GM19372 (cell line): ENCODE results near the gene BAZ2B.

Source experiments
- ATAC-seq: cut with Tn5 transposase; IDR thresholded peaks from one replicate; pipeline ENCODE4 v1.9.1; 2021; ENCODE audit warnings: mild to moderate bottlenecking, low read depth, moderate library complexity; ENCODE audit not compliant: unreplicated experiment

Gene BAZ2B

DNA sequence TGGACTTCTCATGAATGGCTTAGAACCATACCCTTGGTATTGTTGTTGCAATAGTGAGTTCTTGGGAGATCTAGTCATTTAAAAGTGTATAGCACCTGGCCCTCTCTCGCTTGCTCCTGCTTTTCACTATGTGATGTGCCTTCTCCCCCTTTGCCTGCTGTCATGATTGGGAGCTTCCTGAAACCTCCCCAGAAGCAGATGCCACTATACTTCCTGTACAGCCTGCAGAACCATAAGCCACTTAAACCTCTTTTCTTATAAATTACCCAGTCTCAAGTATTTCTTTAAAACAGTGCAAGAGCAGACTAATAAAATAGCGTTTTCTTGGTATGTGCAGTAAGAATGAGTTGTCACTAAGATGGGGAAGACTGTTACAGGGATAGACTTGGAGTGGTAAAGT, 31.6 kb downstream of the BAZ2B start:
- no peak for ATAC-seq

DNA sequence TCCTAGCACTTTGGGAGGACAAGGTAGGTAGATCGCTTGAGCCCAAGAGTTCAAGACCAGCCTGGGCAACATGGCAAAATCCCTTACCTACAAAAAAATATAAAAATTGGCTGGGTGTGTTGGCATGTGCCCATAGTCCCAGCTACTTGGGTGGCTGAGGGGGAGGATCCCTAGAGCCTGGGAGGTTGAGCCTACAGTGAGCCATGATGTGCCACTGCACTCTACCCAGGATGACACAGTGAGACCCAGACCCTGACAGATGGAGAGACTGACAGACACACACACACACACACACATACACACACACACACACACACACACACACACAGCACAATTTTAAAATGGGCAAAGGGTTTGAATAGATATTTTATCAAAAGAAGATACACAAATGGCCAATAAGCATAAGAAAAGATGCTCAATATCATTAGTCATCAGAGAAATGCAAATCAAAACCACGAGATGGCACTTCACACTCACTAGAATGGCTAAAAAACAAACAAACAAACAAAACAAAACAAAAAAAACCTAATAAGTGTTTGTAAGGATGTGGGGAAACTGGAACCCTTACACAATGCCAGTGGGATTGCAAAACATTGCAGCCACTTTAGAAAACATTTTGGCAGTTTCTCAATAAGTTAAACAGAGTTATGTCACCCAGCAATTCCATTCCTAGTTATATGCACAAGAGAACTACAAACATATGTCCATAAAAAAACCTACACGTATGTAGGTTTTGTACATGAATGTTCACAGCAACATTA, 42.3 kb downstream of the BAZ2B start:
- ATAC-seq, result no peak

DNA sequence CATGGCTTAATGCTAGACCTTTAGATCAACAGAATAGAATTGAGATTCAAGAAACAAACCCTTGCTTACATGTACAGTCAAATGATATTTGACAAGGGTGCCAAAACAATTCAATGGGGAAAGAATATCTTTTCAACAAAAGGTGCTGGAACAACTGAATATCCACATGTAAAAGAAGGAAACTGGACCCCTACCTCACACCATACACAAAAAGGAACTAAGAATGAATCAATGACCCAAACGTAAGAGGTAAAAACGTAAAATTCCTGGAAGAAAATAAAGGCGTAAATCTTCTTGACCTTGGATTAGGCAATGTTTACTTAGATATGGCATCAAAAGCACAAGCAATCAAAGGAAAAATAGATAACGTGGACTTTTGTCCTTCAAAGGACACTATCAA, 43.1 kb downstream of the BAZ2B start:
- ATAC-seq, result no peak

DNA sequence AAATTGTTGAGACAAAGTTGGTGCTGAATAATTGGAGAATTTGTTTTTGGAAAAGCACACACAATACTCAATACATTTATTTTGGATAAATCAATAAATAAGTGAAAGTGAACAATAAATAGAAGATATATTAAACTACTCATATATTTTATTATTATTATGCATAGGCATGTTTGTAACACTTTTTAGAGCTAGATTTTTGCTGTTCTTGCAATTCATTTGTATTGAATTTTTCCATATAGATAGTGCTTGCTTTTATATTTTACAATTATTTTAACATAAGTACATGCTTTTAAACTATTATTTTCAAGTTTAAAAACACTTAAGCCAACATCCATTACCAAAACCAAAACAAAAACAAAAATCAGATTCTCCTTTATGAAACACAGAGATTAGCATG, 43.9 kb downstream of the BAZ2B start:
- no peak for ATAC-seq

DNA sequence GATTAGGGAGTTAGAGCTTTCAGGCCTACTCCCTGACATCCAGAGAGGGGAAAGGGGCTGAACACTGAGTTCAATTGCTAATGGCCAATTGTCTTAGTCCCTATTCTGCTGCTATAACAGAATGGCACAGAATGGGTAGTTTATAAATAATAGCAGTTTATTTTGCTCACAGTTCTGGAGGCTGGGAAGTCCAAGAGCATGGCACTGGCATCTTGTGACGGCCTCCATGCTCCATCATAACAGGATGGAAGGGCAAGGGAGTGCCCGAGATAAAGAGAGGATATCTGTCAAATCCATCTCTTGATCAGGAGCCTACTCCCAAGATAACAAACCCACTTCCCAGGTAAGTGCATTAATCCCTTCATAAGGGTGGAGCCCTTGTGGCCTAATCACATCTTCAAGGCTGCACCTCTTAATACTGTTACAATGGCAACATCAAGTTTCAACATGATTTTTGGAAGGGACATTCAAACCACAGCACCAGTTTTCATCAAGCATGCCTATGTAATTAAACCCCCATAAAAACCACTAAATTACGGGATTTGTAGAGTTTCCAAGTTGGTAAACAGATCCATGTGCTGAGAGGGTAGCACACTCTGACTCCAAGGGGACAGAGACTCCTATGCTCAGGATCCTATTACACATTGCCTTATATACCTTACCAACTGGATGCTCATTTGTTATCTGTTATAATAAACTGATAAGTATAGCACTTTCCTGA, 44.6 kb downstream of the BAZ2B start:
- no peak for ATAC-seq

DNA sequence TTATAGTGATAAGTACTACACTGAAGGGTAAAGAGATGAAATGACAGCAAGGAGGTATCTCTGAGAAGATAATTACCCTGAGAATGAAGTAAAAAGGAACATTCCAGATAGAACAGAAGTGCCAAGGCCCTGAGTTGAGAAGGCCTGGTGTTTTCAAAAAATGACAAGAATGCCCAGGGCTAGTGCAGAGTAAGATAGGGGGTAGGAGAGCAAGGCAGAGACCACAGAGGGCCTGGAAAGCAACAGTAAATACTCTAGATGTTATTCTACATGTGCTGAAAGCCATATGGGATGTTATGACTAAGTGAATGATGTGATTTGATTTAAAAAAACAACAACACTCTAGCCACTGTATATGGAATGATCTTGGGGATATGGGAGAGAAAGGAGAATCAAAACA, 52.3 kb downstream of the BAZ2B start:
- no peak for ATAC-seq

DNA sequence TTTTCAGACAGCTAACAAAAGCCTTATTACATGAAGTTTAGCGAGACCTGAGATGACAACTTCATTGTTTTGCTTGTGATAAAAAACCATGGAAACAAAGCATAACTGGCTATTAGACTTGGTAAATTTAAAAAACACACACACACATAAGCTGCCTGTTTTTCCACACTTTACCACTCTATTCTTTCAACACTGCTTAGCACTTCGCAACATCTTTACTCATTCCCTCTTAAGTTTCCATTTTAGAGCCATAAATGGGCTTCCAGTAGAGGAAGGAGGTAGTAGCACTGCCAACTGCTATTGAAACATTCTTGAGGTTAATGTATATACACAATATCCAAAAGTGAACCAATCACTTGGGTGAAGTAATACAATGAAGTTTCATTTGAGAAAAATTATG, 54.1 kb downstream of the BAZ2B start:
- no peak for ATAC-seq

DNA sequence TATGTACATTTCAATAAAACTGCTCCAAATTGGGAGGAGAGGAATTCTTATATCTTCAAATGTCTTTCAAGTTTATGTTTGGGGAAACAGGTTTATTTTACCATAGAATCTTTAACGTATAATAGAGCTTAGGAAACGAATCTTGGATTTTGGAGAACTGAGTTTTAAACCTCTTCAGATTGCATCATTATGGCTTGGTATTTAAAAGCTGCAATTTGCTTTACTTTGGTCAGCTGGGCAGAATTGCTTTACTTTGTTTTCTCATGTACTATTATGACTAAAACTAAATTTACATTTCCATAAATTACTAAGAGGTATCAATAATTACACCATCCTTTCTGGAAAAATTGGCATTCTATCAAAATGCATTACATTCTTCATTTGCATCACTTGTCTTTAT, 54.6 kb downstream of the BAZ2B start:
- ATAC-seq, result no peak

DNA sequence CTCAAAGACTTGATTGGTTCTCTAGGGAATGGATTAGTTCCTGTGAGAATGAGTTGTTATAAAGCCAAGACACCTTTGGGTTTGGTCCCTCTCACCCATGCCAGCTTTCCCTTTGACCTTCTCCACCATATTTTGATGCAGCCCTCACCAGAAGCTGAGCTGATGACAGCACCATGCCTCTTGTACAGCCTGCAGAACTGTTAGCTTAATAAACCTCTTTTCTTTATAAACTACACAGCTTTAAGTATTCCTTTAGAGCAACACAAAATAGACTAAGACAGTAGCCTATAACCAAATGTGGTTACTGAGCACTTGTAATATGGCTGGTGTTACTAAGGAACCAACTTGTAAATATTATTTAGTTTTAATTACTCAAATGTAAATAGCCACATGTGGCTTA, 55.1 kb downstream of the BAZ2B start:
- ATAC-seq, result no peak

DNA sequence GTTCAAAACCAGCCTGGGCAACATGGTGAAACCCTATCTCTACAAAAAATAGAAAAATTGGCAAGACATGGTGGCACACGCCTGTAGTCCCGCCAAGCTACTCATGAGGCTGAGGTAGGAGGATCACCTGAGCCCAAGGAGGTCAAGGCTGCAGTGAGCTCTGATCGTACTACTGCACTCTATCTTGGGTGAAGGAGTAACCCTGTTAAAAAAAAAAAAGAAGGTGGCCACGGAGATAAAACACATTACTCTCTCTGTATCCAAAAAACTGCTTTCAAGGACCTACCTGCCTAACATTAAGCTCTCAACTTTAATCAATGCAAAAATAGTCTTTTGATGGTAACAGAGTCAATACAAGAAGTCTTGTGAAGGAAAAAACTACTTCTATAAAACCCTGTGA, 57.3 kb downstream of the BAZ2B start:
- no peak for ATAC-seq

DNA sequence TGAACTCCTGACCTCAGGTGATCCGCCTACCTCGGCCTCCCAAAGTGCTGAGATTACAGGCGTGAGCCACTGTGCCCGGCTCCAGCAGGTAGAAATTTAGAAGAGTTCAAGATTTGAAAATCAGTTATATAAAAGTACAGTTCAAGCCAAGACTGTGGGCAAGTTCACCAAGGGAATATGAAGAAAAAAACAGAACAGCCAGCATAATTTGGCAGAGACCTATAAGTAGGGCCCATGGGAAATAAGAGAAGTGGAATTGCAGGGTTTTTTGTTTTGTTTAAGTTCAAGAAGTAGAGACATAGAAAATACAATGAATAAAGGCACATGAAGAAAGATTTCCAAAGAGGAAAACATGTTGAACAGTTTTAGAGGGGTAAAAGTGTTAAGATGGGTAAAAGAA, 57.9 kb downstream of the BAZ2B start:
- no peak for ATAC-seq

DNA sequence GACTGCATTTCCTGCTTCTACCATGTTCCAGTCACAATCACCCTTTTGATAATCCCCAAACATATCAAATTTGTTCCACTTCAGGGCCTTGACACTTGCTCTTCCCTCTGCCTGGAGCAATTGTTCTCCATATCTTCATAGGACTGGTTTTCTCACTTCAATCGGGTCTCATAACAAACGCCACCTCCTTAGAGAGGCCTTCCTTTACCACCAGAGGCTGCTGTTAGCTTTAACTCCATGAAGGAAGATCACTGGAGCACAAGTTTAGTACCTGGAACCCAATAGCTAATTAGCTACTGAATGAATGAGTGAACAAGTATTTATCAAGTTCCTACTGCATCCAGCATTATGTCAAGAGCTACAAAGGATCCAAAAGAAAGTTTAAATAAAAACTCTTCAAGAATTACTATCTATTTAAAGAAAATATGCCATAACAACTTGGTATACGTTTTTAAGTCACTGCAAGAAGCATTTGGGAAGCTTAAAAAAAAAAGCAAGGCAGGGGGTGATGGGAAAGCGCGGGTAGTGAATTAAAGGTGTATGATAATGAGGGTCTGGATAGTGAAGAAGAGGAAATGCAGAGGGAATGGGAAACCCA, 58.8 kb downstream of the BAZ2B start:
- no peak for ATAC-seq

DNA sequence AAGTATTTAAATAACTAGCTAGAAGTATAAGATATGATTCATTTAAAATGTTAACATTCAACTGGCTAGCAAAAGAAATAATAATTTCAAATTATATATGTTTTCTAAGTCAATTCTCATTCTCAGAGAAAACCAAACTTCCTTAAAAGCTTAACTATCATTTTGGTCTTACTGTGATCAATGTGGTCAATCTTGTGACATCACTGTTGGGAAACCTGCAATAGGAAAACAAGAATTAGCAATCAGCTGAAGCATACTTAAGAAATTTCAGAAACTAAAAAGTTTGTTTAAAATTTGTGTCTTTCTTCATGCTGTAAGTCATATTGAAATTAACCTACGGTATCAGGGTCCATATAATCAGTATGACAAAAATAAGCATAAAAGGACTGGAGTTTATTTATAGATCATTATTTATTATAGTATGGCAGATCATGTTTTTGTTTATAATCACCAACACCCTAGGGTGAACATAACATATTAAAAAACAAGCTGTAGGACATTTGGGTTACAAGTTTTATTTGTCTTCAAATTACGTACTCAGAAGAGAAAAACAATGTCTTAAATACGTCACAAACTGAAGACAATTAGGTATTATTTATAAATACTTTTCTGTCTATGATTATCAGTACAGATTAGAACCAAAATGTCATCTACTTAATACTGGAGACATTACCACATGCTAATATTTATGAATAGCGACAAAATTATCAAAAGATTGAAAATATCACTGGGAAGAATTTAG, 60.5 kb downstream of the BAZ2B start:
- no peak for ATAC-seq

DNA sequence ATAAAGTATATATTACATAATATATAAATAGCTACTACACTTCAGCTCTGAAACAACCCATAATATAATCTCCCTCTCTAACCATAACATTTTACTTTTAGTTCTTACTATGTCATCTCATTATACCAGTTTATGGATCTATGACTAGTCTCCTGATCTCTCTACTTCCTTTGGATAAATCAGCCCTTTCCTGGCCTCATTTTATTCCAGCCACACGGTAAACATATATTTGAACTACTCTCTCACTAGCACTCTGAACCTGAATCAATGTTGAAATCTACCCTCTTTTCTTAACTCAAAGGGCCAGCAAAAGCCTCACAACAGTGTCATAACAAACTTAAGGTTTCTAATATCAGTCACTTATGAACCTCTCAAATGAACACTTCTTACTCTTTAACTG, 62.6 kb downstream of the BAZ2B start:
- no peak for ATAC-seq

DNA sequence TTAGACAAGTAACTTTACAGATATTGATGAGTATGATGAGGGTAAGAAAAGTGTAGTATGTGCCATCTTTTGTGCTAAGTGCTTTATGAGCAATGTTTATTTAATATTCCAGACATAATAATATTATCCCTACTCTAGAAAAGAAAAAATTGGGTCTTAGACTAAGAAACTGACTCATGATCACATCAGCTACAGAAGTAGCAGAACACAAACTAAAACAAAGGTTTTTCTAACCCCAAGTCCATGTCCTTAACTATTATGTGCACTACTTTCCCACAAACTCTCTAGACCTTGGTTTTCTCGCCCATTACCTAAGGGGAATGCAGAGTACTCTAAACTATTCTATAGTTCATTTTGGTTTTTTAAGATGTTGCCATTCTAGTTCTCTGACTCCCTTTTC, 64.5 kb downstream of the BAZ2B start:
- ATAC-seq, result no peak

DNA sequence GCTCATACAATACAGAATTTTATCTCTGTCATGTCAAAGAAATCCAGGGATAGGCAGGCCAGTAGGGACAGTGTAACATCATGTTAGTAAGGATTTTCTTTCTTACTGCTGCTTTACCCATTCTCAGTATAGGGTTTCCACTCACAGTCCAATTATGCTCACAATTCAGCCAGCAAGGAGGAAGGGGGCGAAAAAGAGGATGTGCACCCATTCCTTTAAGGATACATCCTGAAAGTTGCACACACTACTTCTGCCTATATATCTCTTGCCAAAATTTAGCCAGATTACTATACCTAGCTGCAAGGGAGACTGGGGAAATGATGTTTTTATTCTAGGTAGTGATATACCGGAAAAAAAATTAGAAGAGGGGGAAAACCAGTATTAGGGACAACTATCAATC, 66.1 kb downstream of the BAZ2B start:
- ATAC-seq, result no peak

DNA sequence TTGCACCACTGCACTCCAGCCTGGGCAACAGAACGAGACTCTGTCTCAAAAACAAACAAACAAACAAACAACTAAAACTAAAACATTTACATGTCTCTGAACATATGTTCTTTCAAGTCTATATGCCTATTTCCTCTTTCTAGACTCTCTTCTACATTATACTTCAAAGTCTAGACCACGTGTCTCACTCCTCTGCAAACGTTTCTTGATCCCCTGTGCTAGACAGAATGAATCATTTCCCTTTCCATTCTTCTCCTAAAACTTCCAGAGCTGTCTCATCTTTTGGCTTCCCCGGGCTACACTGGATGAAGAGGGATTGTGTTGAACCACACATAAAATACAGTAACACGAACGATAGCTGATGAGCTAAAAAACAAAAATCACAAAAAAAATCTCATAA, 67.1 kb downstream of the BAZ2B start:
- ATAC-seq, result no peak

DNA sequence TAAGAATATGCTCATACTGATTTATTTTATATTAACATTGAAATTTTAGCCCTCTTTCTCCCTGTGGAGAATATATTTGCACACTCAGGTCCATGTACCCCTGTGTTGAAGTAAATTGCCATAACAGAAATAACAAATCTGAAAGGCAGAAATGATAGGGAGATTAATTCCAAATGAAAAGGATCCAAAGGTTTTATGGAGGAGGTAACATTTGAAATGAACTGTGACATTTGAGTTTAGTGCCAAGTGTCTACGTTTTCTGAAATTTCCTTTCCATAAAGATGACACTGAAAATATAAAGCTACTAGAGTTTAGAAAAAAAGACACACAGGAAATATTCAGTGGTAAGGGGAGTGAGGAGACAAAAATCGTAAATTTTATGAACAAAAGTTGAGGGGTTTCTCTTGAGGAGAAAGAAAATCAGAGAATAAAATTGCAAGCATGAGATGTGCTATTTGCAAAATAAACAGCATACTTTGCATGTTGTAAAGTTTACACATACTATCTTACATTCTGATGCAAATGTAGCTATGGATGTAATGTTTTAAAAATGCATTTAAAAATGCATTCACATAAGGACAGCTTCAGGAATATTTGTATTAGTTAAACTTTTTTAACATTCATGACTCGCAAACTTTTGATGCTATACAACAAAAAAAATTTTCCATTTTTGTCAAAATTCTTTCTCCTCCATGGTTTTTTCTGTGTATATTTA, 69.5 kb downstream of the BAZ2B start:
- ATAC-seq, result no peak

DNA sequence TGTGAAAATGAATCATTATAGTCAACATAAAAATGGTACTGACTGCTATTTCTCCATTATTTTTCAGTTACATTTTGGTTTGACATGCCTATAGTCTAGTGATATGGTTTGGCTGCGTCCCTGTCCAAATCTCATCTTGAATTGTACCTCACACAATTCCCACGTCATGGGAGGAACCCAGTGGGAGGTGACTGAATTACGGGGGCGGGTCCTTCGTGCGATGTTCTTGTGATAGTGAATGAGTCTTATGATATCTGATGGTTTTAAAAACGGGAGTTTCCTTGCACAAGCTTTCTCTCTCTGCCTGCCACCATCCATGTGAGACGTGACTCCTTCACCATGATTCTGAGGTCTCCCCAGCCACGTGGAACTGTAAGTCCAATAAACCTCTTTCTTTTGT, 70.3 kb downstream of the BAZ2B start:
- no peak for ATAC-seq

DNA sequence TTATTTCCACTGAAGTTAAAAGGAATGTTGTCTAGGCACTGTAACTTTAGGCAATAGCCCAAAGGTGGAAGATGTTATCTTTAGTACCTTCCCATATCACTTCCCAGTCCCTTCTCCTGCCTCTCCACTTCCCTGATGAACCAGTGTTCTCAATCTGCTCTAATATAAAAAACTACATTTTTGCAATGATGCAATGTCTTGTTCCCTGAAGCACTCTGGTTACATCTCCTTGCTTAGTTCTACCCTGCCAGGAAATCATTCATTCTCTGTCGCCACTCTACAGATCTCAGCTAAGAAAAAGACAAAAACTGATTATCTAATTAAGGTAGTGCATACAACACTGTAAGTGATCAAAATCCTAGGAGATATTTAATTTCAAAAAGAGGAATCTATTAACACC, 71.3 kb downstream of the BAZ2B start:
- ATAC-seq, result no peak

DNA sequence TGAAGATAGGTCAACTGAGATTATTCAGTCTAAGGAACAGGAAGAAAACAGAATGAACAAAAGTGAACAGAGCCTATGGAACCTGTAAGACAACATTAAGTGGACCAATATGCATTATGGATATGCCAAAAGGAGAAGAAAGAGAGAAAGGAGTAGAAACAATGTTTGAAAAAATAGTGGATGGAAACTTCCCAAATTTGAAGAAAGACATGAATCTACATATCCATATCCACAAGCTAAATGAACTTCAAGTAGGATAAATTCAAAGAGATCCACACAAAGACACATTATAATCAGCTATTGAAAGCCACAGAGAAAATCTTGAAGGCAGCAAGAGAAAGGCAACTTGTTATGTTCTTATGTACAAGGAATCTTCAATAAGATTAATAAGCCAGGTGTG, 74.2 kb downstream of the BAZ2B start:
- no peak for ATAC-seq
